HepG2 (cell line): ENCODE data around the gene RGS13. TPM values are rescaled to one million over a fixed set of nuclear protein-coding genes. Genes with fewer than 3 reads are reported as not detected.

Source experiments
- ATAC-seq: fragments of 200-7000 bp; cut with Tn5 transposase; 3 replicates; pipeline ENCODE4 v1.9.1; 2020; ENCODE audit warnings: mild to moderate bottlenecking, moderate library complexity
- BruUV-seq: library from RNA; stranded (reverse); fragments of 400-500 nt; replicated peaks from 2 replicates; lab custom pipeline; 2021; lab: Mats Ljungman, UMichigan
- CTCF ChIA-PET: fragments of 300-600 bp; formaldehyde crosslinking; extraction: SDS; loops from one replicate; lab custom pipeline; 2021; ENCODE audit warnings: low total read pairs, inconsistent platforms, low intra/inter-chr PET ratio; lab: Yijun Ruan, JAX
- POLR2A ChIA-PET: fragments of 350-600 bp; sonication (Branson Sonifier 250); formaldehyde crosslinking; loops from one replicate; lab custom pipeline; 2020; ENCODE audit warnings: antibody characterized with exemption, inconsistent platforms; lab: Yijun Ruan, JAX
- DNase-seq: peaks from one replicate; pipeline ENCODE4 v3.0.0-alpha.2; 2015; ENCODE audit warnings: low spot score
- FAIRE-seq: peaks from 3 replicates; lab custom pipeline; 2011; peaks lifted over from hg19 to GRCh38; lab: Jason Lieb, UNC
- H2AFZ ChIP-seq: one replicate; pipeline ENCODE4 v1.6.1; 2011; ENCODE audit warnings: low read length, inconsistent platforms
- H3K27ac ChIP-seq: fragments of 300-600 bp; 3 replicates; pipeline ENCODE4 v1.8.0; 2011; ENCODE audit warnings: mixed run types, mild to moderate bottlenecking, mixed read lengths, low read length, inconsistent platforms; ENCODE audit not compliant: insufficient read depth; ENCODE audit errors: extremely low read length
- H3K27me3 ChIP-seq, 2 experiments: fragments of 200-600 bp in 1 of 2; 2 replicates in 1 of 2; 3 replicates in 1 of 2; pipeline versions ENCODE4 v1.6.0 to v1.8.0; 2011; ENCODE audit warnings: low read length in 2 of 2, mild to moderate bottlenecking in 2 of 2, moderate library complexity in 2 of 2, inconsistent platforms in 1 of 2; ENCODE audit not compliant: insufficient read depth in 2 of 2, control insufficient read depth in 1 of 2
- H3K36me3 ChIP-seq, 2 experiments: fragments of 200-600 bp in 1 of 2; replicated peaks in 1 of 2; 2 replicates in 1 of 2; 3 replicates in 1 of 2; pipeline versions ENCODE4 v1.5.1 to v1.8.0; 2011; ENCODE audit warnings: low read length in 2 of 2, inconsistent platforms in 1 of 2; ENCODE audit not compliant: insufficient read depth in 2 of 2, control insufficient read depth in 1 of 2
- H3K4me1 ChIP-seq: 2 replicates; pipeline ENCODE4 v1.5.1; 2012; ENCODE audit warnings: low read length, inconsistent platforms; ENCODE audit not compliant: insufficient read depth
- H3K4me2 ChIP-seq: 2 replicates; pipeline ENCODE4 v1.6.0; 2011; ENCODE audit warnings: low read depth, low read length, inconsistent platforms
- H3K4me3 ChIP-seq, 3 experiments: fragments of 200-600 bp in 1 of 3; sonication (generic), shearing (Covaris generic) in 1 of 3; replicated peaks in 1 of 3; 2 replicates each; pipeline ENCODE4 v1.5.1; 2011 to 2016; ENCODE audit warnings: low read length in 3 of 3, inconsistent platforms in 2 of 3, low read depth in 2 of 3, mild to moderate bottlenecking in 2 of 3, control low read depth in 1 of 3, mixed read lengths in 1 of 3; ENCODE audit not compliant: insufficient read depth in 1 of 3
- H3K79me2 ChIP-seq: one replicate; pipeline ENCODE4 v1.6.1; 2011; ENCODE audit warnings: low read length, inconsistent platforms; ENCODE audit not compliant: insufficient read depth
- H3K9ac ChIP-seq: 2 replicates; pipeline ENCODE4 v1.6.0; 2011; ENCODE audit warnings: mild to moderate bottlenecking, low read depth, low read length, inconsistent platforms; ENCODE audit not compliant: insufficient read depth
- H3K9me3 ChIP-seq: 2 replicates; pipeline ENCODE4 v1.5.1; 2012; ENCODE audit warnings: mild to moderate bottlenecking, low read length
- H4K20me1 ChIP-seq: 2 replicates; pipeline ENCODE4 v1.6.0; 2011; ENCODE audit warnings: inconsistent platforms, mild to moderate bottlenecking, low read length, moderate library complexity; ENCODE audit not compliant: insufficient read depth
- ARID2 ChIP-seq: sonication (generic); formaldehyde crosslinking; IDR thresholded peaks from 2 replicates; pipeline ENCODE4 v1.8.1; 2022; ENCODE audit warnings: mild to moderate bottlenecking, missing genetic modification reagents, borderline replicate concordance
- BHLHE40 ChIP-seq: IDR thresholded peaks from 2 replicates; pipeline ENCODE4 v1.6.1; 2011; ENCODE audit warnings: low read length, improper control_type of control experiment
- HMGXB4 ChIP-seq, 2 experiments: sonication (generic) in 1 of 2; formaldehyde crosslinking in 1 of 2; IDR thresholded peaks; 2 replicates each; pipeline versions ENCODE4 v1.4.0 to v1.6.1; 2018 to 2020; ENCODE audit warnings: missing genetic modification reagents in 2 of 2, borderline replicate concordance in 1 of 2, low read depth in 1 of 2, mild to moderate bottlenecking in 1 of 2, missing biosample characterization in 1 of 2
- ZBTB10 ChIP-seq: sonication (generic); formaldehyde crosslinking; IDR thresholded peaks from 2 replicates; pipeline ENCODE4 v1.4.0; 2020; ENCODE audit warnings: missing genetic modification reagents, borderline replicate concordance
- WGBS: methylation state at CpG from one replicate; pipeline ENCODE4 v1.1.6; 2017; ENCODE audit warnings: low lambda C conversion rate; 5-methylcytosine and 5-hydroxymethylcytosine counted together
- in situ Hi-C: cut with HindIII; loops from 2 replicates; pipeline ENCODE4 v1.10.0; 2017; ENCODE audit warnings: low pct_unique_long_range_greater_than_20kb; ENCODE audit not compliant: extremely low pct_ligation_motif_present
- intact Hi-C: fragments of 100-400 bp; cut with micrococcal nuclease; formaldehyde crosslinking; loops from one replicate; pipeline ENCODE4 v1.10.0; 2022; ENCODE audit not compliant: unreplicated experiment
- polyA plus RNA-seq, 8 experiments: library from polyadenylated mRNA; depleted of rRNA in 3 of 8; stranded (reverse) in 7 of 8; unstranded in 1 of 8; fragments of >200 nt; fragmentation: Illumina TruSeq in 4 of 8; extraction: Trizol in 4 of 8; gene quantifications; 2 replicates each; pipeline versions ENCODE4 v1.2.1 to v1.2.3, GENCODE V29; 2011 to 2016; ENCODE audit warnings: low read depth in 4 of 8, missing spikeins in 1 of 8, mixed read lengths in 1 of 8; ENCODE audit not compliant: insufficient read depth in 1 of 8
- total RNA-seq, 5 experiments: library from RNA; depleted of rRNA; stranded (reverse); fragments of >200 nt; fragmentation: Illumina TruSeq; extraction: Trizol; gene quantifications; 2 replicates each; pipeline ENCODE4 v1.2.3, GENCODE V29; 2016; ENCODE audit warnings: low read depth in 1 of 5

RGS13 gene
- total and polyA plus RNA-seq, 2 of the 13 experiments (the other 11 are each of a cell fraction or from before 2014, with no cell fraction given), result not detected

DNA sequence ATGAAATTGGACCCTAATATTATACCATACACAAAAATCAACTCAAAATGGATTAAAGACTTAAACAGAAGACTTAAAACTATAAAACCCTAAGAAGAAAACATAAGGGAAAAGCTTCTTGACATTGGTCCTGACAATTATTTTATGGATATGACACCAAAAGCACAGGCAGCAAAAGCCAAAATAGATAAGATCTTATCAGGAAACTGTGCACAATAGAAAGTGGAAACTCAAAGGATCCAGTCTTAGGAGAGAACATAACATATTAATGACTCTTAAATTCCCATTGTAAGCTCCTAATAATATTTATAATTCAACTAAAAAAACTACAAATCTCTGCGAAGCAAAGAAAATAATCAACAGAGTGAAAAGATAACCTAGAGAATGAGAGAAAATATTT lies 39.8 kb downstream of the RGS13 start:
- Histone ChIP-seq H3K9ac (no peak overlapping the region), H3K4me3 (no peak overlapping the region), H3K4me2 (no peak overlapping the region), H3K27me3 (no peaks in the 10 kb centered on the region; a peak in 1 of 5 replicates), H3K27ac (no peak overlapping the region), H4K20me1 (no peaks in the 10 kb centered on the region), H3K9me3 (no peaks in the 10 kb centered on the region), H3K36me3 (no peaks in the 10 kb centered on the region), H3K79me2 (no peaks in the 10 kb centered on the region), H2AFZ (no peak overlapping the region), H3K4me1 (no peaks in the 10 kb centered on the region)
- DNase-seq (no peak), ATAC-seq (no peak), FAIRE-seq (no peak)
- intact Hi-C loops (no loop called here), in situ Hi-C loops (no loop called here)
- CTCF ChIA-PET, result no interaction called here
- POLR2A ChIA-PET, result no interaction called here
- BruUV-seq, result no TSS peak
- 62% methylated on average over 1 of the region's 1 CpG for WGBS
- TF ChIP-seq ARID2 (no peak), ZBTB10 (CRISPR knock-in tag) (no peak), HMGXB4 (CRISPR knock-in tag; IDR thresholded peaks at IDR 0.05; ENCODE audit: borderline replicate concordance in 1 of 2, low read depth in 1 of 2) (no peak), BHLHE40 (no peak)
- TF ChIP-seq, all 625 proteins: peak for 0
